SU-DHL-6 (cell line): ENCODE results near the gene NFIC.

Experiments used
- H2AFZ ChIP-seq: fragments of 200-600 bp; sonication (generic); 2 replicates; pipeline ENCODE4 v1.6.1; 2014; ENCODE audit warnings: low read depth, mild to moderate bottlenecking, moderate library complexity, mixed read lengths, antibody characterized with exemption, low read length; ENCODE audit not compliant: severe bottlenecking
- H3F3A ChIP-seq: fragments of 200-600 bp; shearing (Covaris generic); 2 replicates; pipeline ENCODE4 v1.6.0; 2016; ENCODE audit warnings: antibody characterized with exemption, mild to moderate bottlenecking; ENCODE audit not compliant: insufficient read depth
- H3K27ac ChIP-seq: fragments of 200-600 bp; sonication (generic); 2 replicates; pipeline ENCODE4 v1.5.1; 2016; ENCODE audit warnings: low read depth, mild to moderate bottlenecking, low read length, moderate library complexity, mixed read lengths
- H3K27me3 ChIP-seq: fragments of 200-600 bp; sonication (generic), shearing (Covaris generic); 2 replicates; pipeline ENCODE4 v1.6.0; 2014; ENCODE audit warnings: mild to moderate bottlenecking, low read length
- H3K36me3 ChIP-seq: fragments of 200-600 bp; sonication (generic); 2 replicates; pipeline ENCODE4 v1.6.1; 2014; ENCODE audit warnings: mild to moderate bottlenecking, low read length, mixed read lengths
- H3K4me2 ChIP-seq: fragments of 300-600, 200-600 bp; shearing (Covaris generic), sonication (generic); 2 replicates; pipeline ENCODE4 v1.6.0; 2014; ENCODE audit warnings: low read length, low read depth, mild to moderate bottlenecking; ENCODE audit not compliant: poor library complexity, severe bottlenecking
- H3K4me3 ChIP-seq: fragments of 200-600 bp; sonication (generic); 2 replicates; pipeline ENCODE4 v1.5.1; 2014; ENCODE audit warnings: antibody characterized with exemption, low read length, mild to moderate bottlenecking, mixed read lengths; ENCODE audit not compliant: insufficient read depth, poor library complexity, severe bottlenecking
- H3K79me2 ChIP-seq: fragments of 200-600 bp; sonication (generic); 2 replicates; pipeline ENCODE4 v1.6.1; 2014; ENCODE audit warnings: mild to moderate bottlenecking, low read length, moderate library complexity; ENCODE audit not compliant: insufficient read depth
- H3K9ac ChIP-seq: fragments of 200-600 bp; sonication (generic); 2 replicates; pipeline ENCODE4 v1.7.0; 2014; ENCODE audit warnings: mild to moderate bottlenecking, low read length
- H3K9me2 ChIP-seq: fragments of 200-600 bp; sonication (generic); replicated peaks from 2 replicates; pipeline ENCODE4 v1.6.1; 2014; ENCODE audit warnings: low read length; ENCODE audit not compliant: insufficient read depth
- H3K9me3 ChIP-seq: fragments of 200-600 bp; sonication (generic); 2 replicates; pipeline ENCODE4 v1.6.1; 2014; ENCODE audit warnings: low read length, mixed read lengths; ENCODE audit not compliant: insufficient read depth
- H4K20me1 ChIP-seq: fragments of 200-600 bp; sonication (generic); 2 replicates; pipeline ENCODE4 v1.6.1; 2014; ENCODE audit warnings: low read depth, mild to moderate bottlenecking, antibody characterized with exemption, low read length, moderate library complexity, mixed read lengths
- EZH2phosphoT487 ChIP-seq: fragments of 200-600 bp; sonication (generic), shearing (Covaris generic); conservative IDR thresholded peaks from 2 replicates; pipeline ENCODE4 v1.6.1; 2018; ENCODE audit warnings: mild to moderate bottlenecking, antibody characterized with exemption, low read length, moderate library complexity, mixed read lengths
- TF ChIP-seq, protein P1 (sequence below): fragments of 200-600 bp; sonication (generic); IDR thresholded peaks from one replicate; pipeline ENCODE4 v1.5.1; 2017; ENCODE audit warnings: antibody characterized with exemption, mild to moderate bottlenecking, low read length, moderate library complexity; ENCODE audit not compliant: insufficient read depth, poor library complexity, severe bottlenecking

Gene NFIC

GRCh38 chr19:3504735-3505134, 138.4 kb downstream of the NFIC start:
- Histone ChIP-seq H2AFZ (no peak overlapping the region), H3K27me3 (no peaks in the 10 kb centered on the region), H3K4me3 (no peak overlapping the region), H3K36me3 (no peaks in the 10 kb centered on the region), H3K79me2 (peaks cover 42% of the 10 kb centered on the region), H3K9me2 (no peaks in the 10 kb centered on the region), H3K27ac (no peak overlapping the region), H3F3A (no peaks in the 10 kb centered on the region; the same call in 1 of the 2 replicates), H3K4me2 (peak overlapping the region; percentile 62), H3K9me3 (no peaks in the 10 kb centered on the region), H3K9ac (peak overlapping the region; percentile 75; the same call in 1 of the 2 replicates), H4K20me1 (no peaks in the 10 kb centered on the region)
- TF ChIP-seq, protein P1, sequence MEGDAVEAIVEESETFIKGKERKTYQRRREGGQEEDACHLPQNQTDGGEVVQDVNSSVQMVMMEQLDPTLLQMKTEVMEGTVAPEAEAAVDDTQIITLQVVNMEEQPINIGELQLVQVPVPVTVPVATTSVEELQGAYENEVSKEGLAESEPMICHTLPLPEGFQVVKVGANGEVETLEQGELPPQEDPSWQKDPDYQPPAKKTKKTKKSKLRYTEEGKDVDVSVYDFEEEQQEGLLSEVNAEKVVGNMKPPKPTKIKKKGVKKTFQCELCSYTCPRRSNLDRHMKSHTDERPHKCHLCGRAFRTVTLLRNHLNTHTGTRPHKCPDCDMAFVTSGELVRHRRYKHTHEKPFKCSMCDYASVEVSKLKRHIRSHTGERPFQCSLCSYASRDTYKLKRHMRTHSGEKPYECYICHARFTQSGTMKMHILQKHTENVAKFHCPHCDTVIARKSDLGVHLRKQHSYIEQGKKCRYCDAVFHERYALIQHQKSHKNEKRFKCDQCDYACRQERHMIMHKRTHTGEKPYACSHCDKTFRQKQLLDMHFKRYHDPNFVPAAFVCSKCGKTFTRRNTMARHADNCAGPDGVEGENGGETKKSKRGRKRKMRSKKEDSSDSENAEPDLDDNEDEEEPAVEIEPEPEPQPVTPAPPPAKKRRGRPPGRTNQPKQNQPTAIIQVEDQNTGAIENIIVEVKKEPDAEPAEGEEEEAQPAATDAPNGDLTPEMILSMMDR: no peak
- TF ChIP-seq EZH2phosphoT487: no peak

GRCh38 chr19:3505598-3506383, 139.4 kb downstream of the NFIC start, which contains the start of gene FZR1:
FZR1 (plus strand) TSS chr19:3506311; CDS start chr19:3522990, 16,679 bp downstream.
- no peaks in the 10 kb centered on the region; the same call in 1 of the 2 replicates for H3F3A ChIP-seq
- no peaks in the 10 kb centered on the region for H3K9me2 ChIP-seq
- H3K27me3 ChIP-seq: no peaks in the 10 kb centered on the region

GRCh38 chr19:3506384-3507340, 140.3 kb downstream of the NFIC start:
- no peaks in the 10 kb centered on the region for H4K20me1 ChIP-seq

More at GRCh38 chr19:3505598-3506383, 139.4 kb downstream of the NFIC start, which contains the start of gene FZR1:
- Histone ChIP-seq H3K27ac (peak within 1 kb of the TSS; percentile 74), H3K4me3 (peak within 1 kb of the TSS; percentile 99), H3K36me3 (no peaks in the 10 kb centered on the region), H3K79me2 (peaks cover 45% of the 10 kb centered on the region), H4K20me1 (no peaks in the 10 kb centered on the region), H3K9me3 (no peaks in the 10 kb centered on the region), H3K9ac (peak within 1 kb of the TSS; percentile 99), H2AFZ (peak within 1 kb of the TSS; percentile 92), H3K4me2 (peak within 1 kb of the TSS; percentile 62)
- no peak for TF ChIP-seq EZH2phosphoT487
- TF ChIP-seq, protein P1: no peak

More at GRCh38 chr19:3506384-3507340, 140.3 kb downstream of the NFIC start:
- H3K79me2 ChIP-seq: peaks cover 54% of the 10 kb centered on the region
- peak overlapping the region; percentile 99 for H3K4me3 ChIP-seq
- TF ChIP-seq, protein P1: no peak
- TF ChIP-seq EZH2phosphoT487: no peak
- H3K9ac ChIP-seq: peak overlapping the region; percentile 99
- no peaks in the 10 kb centered on the region for H3K9me3 ChIP-seq
- H3K9me2 ChIP-seq: no peaks in the 10 kb centered on the region
- H3K27me3 ChIP-seq: no peaks in the 10 kb centered on the region
- peak overlapping the region; percentile 64 for H3K27ac ChIP-seq
- H3F3A ChIP-seq: no peaks in the 10 kb centered on the region; the same call in 1 of the 2 replicates
- peak overlapping the region; percentile 61 for H3K4me2 ChIP-seq
- H2AFZ ChIP-seq: peak overlapping the region; percentile 58
- H3K36me3 ChIP-seq: no peaks in the 10 kb centered on the region
